Measurements from ENCODE around the gene ZNF273.
"Not testable (repeated sequence)": the region's sequence is repeated elsewhere in the genome, so short reads cannot be mapped to it uniquely, and the experiment has no call there.

Gene ZNF273

GRCh38 chr7:64947252-64948000, 44.4 kb downstream of the ZNF273 start:
- no peaks in the 10 kb centered on the region for H3K9me3 ChIP-seq (ENCODE audit: control insufficient read depth, insufficient read depth, low read length)
- H3K4me1 ChIP-seq (ENCODE audit: control insufficient read depth, insufficient read depth, low read length), result peaks cover 4% of the 10 kb centered on the region; the same call in 1 of the 2 replicates
- H3K9ac ChIP-seq (ENCODE audit: low read depth, low read length), result peak overlapping the region; percentile 45; the same call in 1 of the 2 replicates
- no peaks in the 10 kb centered on the region for H3K36me3 ChIP-seq (ENCODE audit: control insufficient read depth, insufficient read depth, low read length)
- no peak overlapping the region for H3K27ac ChIP-seq (ENCODE audit: low read depth, low read length)
- H3K4me3 ChIP-seq (ENCODE audit: low read depth, low read length), result peak overlapping the region; percentile 75
- H3K27me3 ChIP-seq (ENCODE audit: control insufficient read depth, insufficient read depth, low read length), result peaks cover 31% of the 10 kb centered on the region

- peaks cover 31% of the 10 kb centered on the region for H3K27me3 ChIP-seq (ENCODE audit: control insufficient read depth, insufficient read depth, low read length)
- not testable (repeated sequence) for H3K9me3 ChIP-seq (ENCODE audit: control insufficient read depth, insufficient read depth, low read length); H3K4me3 ChIP-seq (ENCODE audit: low read depth, low read length); H3K36me3 ChIP-seq (ENCODE audit: control insufficient read depth, insufficient read depth, low read length); H3K27ac ChIP-seq (ENCODE audit: low read depth, low read length); H3K4me1 ChIP-seq (ENCODE audit: control insufficient read depth, insufficient read depth, low read length); H3K9ac ChIP-seq (ENCODE audit: low read depth, low read length)
These were observed 45.7 kb downstream of the ZNF273 start for GRCh38 chr7:64948774-64949173.

- H3K4me3 ChIP-seq (ENCODE audit: low read depth, low read length); H3K9ac ChIP-seq (ENCODE audit: low read depth, low read length); H3K27ac ChIP-seq (ENCODE audit: low read depth, low read length); H3K4me1 ChIP-seq (ENCODE audit: control insufficient read depth, insufficient read depth, low read length); H3K9me3 ChIP-seq (ENCODE audit: control insufficient read depth, insufficient read depth, low read length); H3K36me3 ChIP-seq (ENCODE audit: control insufficient read depth, insufficient read depth, low read length): not testable (repeated sequence)
- peaks cover 28% of the 10 kb centered on the region for H3K27me3 ChIP-seq (ENCODE audit: control insufficient read depth, insufficient read depth, low read length)
These were observed 47.6 kb downstream of the ZNF273 start for GRCh38 chr7:64950673-64951072.

GRCh38 chr7:64951250-64951848, 48.3 kb downstream of the ZNF273 start:
- Histone ChIP-seq H3K27me3 (ENCODE audit: control insufficient read depth, insufficient read depth, low read length) (peaks cover 22% of the 10 kb centered on the region), H3K9ac (ENCODE audit: low read depth, low read length) (no peak overlapping the region), H3K36me3 (ENCODE audit: control insufficient read depth, insufficient read depth, low read length) (no peaks in the 10 kb centered on the region), H3K4me3 (ENCODE audit: low read depth, low read length) (no peak overlapping the region), H3K9me3 (ENCODE audit: control insufficient read depth, insufficient read depth, low read length) (no peaks in the 10 kb centered on the region), H3K27ac (ENCODE audit: low read depth, low read length) (no peak overlapping the region), H3K4me1 (ENCODE audit: control insufficient read depth, insufficient read depth, low read length) (peaks cover 4% of the 10 kb centered on the region; the same call in 1 of the 2 replicates)

- no peak overlapping the region for H3K4me3 ChIP-seq (ENCODE audit: low read depth, low read length)
- H3K36me3 ChIP-seq (ENCODE audit: control insufficient read depth, insufficient read depth, low read length), result no peaks in the 10 kb centered on the region
- no peaks in the 10 kb centered on the region for H3K4me1 ChIP-seq (ENCODE audit: control insufficient read depth, insufficient read depth, low read length)
- H3K27me3 ChIP-seq (ENCODE audit: control insufficient read depth, insufficient read depth, low read length), result no peaks in the 10 kb centered on the region
- peak overlapping the region; percentile 15 for H3K27ac ChIP-seq (ENCODE audit: low read depth, low read length)
- peaks cover 4% of the 10 kb centered on the region; the same call in 1 of the 2 replicates for H3K9me3 ChIP-seq (ENCODE audit: control insufficient read depth, insufficient read depth, low read length)
- H3K9ac ChIP-seq (ENCODE audit: low read depth, low read length), result no peak overlapping the region
These were observed 56.1 kb downstream of the ZNF273 start for GRCh38 chr7:64959072-64959747.

GRCh38 chr7:64965594-64965993, 62.5 kb downstream of the ZNF273 start:
- no peaks in the 10 kb centered on the region for H3K27me3 ChIP-seq (ENCODE audit: control insufficient read depth, insufficient read depth, low read length)
- H3K36me3 ChIP-seq (ENCODE audit: control insufficient read depth, insufficient read depth, low read length), result no peaks in the 10 kb centered on the region
- no peak overlapping the region for H3K9ac ChIP-seq (ENCODE audit: low read depth, low read length)
- H3K9me3 ChIP-seq (ENCODE audit: control insufficient read depth, insufficient read depth, low read length), result peaks cover 22% of the 10 kb centered on the region
- H3K27ac ChIP-seq (ENCODE audit: low read depth, low read length), result no peak overlapping the region
- H3K4me1 ChIP-seq (ENCODE audit: control insufficient read depth, insufficient read depth, low read length), result no peaks in the 10 kb centered on the region
- H3K4me3 ChIP-seq (ENCODE audit: low read depth, low read length), result no peak overlapping the region

GRCh38 chr7:64978497-64979203, 75.6 kb downstream of the ZNF273 start:
- H3K4me1 ChIP-seq (ENCODE audit: control insufficient read depth, insufficient read depth, low read length), result no peaks in the 10 kb centered on the region
- H3K9ac ChIP-seq (ENCODE audit: low read depth, low read length), result no peak overlapping the region
- no peak overlapping the region for H3K27ac ChIP-seq (ENCODE audit: low read depth, low read length)
- H3K4me3 ChIP-seq (ENCODE audit: low read depth, low read length), result no peak overlapping the region
- H3K27me3 ChIP-seq (ENCODE audit: control insufficient read depth, insufficient read depth, low read length), result no peaks in the 10 kb centered on the region
- peaks cover 31% of the 10 kb centered on the region; the same call in 1 of the 2 replicates for H3K36me3 ChIP-seq (ENCODE audit: control insufficient read depth, insufficient read depth, low read length)
- peaks cover 81% of the 10 kb centered on the region for H3K9me3 ChIP-seq (ENCODE audit: control insufficient read depth, insufficient read depth, low read length)

All from HUES48 (cell line).